ENCODE measurements around the gene WDR70. TPM values are rescaled to one million over a fixed set of nuclear protein-coding genes. Genes with fewer than 3 reads are reported as not detected.
A peak's percentile ranks its signal among the peaks of the same experiment; 100 is the strongest.

Gene WDR70
- total RNA-seq, 1 experiment from 2014 or later = 55.2 TPM

DNA sequence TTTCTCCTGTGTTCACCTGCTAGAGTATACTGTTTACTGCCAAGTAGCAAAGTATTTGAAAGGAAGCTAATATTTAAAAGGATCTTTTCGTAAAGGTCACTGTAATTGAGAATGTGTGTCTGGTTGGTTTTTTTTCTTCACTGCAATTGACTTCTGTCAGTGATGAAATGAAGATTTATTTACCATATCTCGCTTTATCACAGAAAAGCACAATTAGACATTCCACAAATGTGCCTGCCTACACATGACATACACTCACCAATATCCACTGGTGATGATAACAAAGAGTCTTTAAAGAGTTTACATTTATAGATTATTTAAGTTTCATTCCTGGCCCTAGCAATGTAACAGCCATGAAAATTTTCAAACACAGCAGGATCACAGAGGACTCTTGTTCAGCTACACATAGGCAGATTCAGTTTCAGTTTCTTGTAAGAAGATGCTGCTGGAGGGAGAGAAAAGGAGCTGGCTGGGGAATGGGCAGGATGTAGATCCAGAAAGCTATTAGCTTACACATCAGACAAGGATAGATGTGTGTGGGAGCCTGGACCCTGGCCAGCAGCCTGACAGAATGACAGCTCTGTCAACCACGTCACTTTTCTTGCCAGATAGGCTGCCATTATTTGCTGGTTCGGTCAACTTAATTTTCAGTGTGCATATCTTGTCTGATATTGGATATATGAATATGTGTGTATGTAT lies 356.7 kb downstream of the WDR70 start:
- DNase-seq (ENCODE audit: low spot score) = peak; percentile 82
- no peaks in the 10 kb centered on the region for H3K27me3 ChIP-seq (replicated peaks; ENCODE audit: insufficient read depth, low read depth, low read length, poor library complexity)
- H3K4me3 ChIP-seq (ENCODE audit: low read depth, low read length, poor library complexity, severe bottlenecking) = no peak overlapping the region
- ChIA-PET POLR2A (ENCODE audit: low non-redundant PET) (no interaction called here), CTCF (interaction anchor here (1.2 kb wide), 1 partner anchor 13 kb away, joined by 5 read pairs; no protein-coding TSS in a partner anchor)
- H3K4me1 ChIP-seq (ENCODE audit: insufficient read depth, low read length, poor library complexity, severe bottlenecking) = peaks cover 48% of the 10 kb centered on the region
- no TSS peak for BruUV-seq (replicated peaks)
- H3K9me3 ChIP-seq (ENCODE audit: low read depth, low read length, poor library complexity, severe bottlenecking) = no peaks in the 10 kb centered on the region
- intact Hi-C loops (cut with micrococcal nuclease; ENCODE audit: unreplicated experiment) = no loop called here
- peak overlapping the region; percentile 1 for H3K27ac ChIP-seq (ENCODE audit: low read depth, low read length, poor library complexity, severe bottlenecking)
- H3K36me3 ChIP-seq (ENCODE audit: insufficient read depth, low read length, poor library complexity, severe bottlenecking) = no peaks in the 10 kb centered on the region
- no peak for TF ChIP-seq CTCF (conservative IDR thresholded peaks at IDR 0.05; ENCODE audit: low read depth, low read length)
- TF ChIP-seq EZH2 (IDR thresholded peaks at IDR 0.05; ENCODE audit: borderline replicate concordance, low read depth, low read length, poor library complexity, severe bottlenecking) = no peak

GRCh38 chr5:37736397-37736796 lies 357.3 kb downstream of the WDR70 start:
- POLR2A ChIA-PET (ENCODE audit: low non-redundant PET) = no interaction called here
- H3K9me3 ChIP-seq (ENCODE audit: low read depth, low read length, poor library complexity, severe bottlenecking) = no peaks in the 10 kb centered on the region
- H3K4me3 ChIP-seq (ENCODE audit: low read depth, low read length, poor library complexity, severe bottlenecking) = no peak overlapping the region
- CTCF ChIA-PET = interaction anchor here (1.2 kb wide), 1 partner anchor 13 kb away, joined by 5 read pairs; no protein-coding TSS in a partner anchor
- BruUV-seq (replicated peaks) = no TSS peak
- H3K4me1 ChIP-seq (ENCODE audit: insufficient read depth, low read length, poor library complexity, severe bottlenecking) = peaks cover 48% of the 10 kb centered on the region
- TF ChIP-seq EZH2 (IDR thresholded peaks at IDR 0.05; ENCODE audit: borderline replicate concordance, low read depth, low read length, poor library complexity, severe bottlenecking) (no peak), CTCF (conservative IDR thresholded peaks at IDR 0.05; ENCODE audit: low read depth, low read length) (no peak)
- H3K27ac ChIP-seq (ENCODE audit: low read depth, low read length, poor library complexity, severe bottlenecking) = peak overlapping the region; percentile 1
- intact Hi-C loops (cut with micrococcal nuclease; ENCODE audit: unreplicated experiment) = no loop called here
- DNase-seq (ENCODE audit: low spot score) = no peak
- H3K27me3 ChIP-seq (replicated peaks; ENCODE audit: insufficient read depth, low read depth, low read length, poor library complexity) = no peaks in the 10 kb centered on the region
- peaks cover 5% of the 10 kb centered on the region for H3K36me3 ChIP-seq (ENCODE audit: insufficient read depth, low read length, poor library complexity, severe bottlenecking)

DNA sequence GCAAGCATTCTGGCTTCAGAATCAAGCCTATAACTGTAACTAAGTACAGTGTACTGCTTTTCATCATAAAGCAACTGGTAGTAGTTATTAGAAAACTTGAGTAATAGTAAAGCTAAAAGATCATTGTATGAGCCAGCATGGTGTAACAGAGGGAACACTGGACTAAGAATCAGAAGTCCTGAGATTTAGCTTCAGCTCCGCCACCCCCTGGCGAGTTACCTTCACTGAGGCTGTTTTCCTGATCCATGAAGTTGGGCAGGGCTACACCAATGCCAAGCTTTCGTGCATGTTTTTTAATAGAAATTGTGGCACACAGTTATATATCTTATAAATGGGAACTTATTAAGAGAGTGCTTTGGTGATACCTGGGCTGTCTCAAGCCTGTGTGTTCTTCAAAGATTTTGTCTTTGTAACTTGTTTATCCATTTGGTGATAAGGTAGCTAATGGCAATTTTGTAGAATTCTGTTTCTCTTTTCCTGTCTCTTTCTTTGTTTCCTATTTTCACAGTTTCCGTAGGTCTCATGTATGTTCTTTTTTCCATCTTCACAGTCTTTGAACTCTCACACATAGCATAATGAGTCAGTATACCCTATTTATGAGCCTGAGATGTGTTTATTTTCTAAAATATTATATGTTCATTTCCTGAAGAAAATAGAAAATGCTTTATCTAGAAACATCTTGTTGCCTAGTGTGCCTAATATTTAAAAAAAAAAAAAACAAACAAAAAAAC lies 358.4 kb downstream of the WDR70 start:
- TF ChIP-seq CTCF (conservative IDR thresholded peaks at IDR 0.05; ENCODE audit: low read depth, low read length) = no peak
- TF ChIP-seq EZH2 (IDR thresholded peaks at IDR 0.05; ENCODE audit: borderline replicate concordance, low read depth, low read length, poor library complexity, severe bottlenecking) = no peak
- ChIA-PET CTCF (interaction anchor here (0.7 kb wide), 1 partner anchor 303 kb away, joined by 5 read pairs; no protein-coding TSS in a partner anchor), POLR2A (ENCODE audit: low non-redundant PET) (interaction anchor here (0.6 kb wide), 1 partner anchor 12 kb away, joined by 3 read pairs; no protein-coding TSS in a partner anchor)
- no peak overlapping the region for H3K4me3 ChIP-seq (ENCODE audit: low read depth, low read length, poor library complexity, severe bottlenecking)
- BruUV-seq (replicated peaks) = no TSS peak
- peaks cover 14% of the 10 kb centered on the region for H3K36me3 ChIP-seq (ENCODE audit: insufficient read depth, low read length, poor library complexity, severe bottlenecking)
- no peak for DNase-seq (ENCODE audit: low spot score)
- H3K9me3 ChIP-seq (ENCODE audit: low read depth, low read length, poor library complexity, severe bottlenecking) = no peaks in the 10 kb centered on the region
- peak overlapping the region; percentile 6 for H3K27ac ChIP-seq (ENCODE audit: low read depth, low read length, poor library complexity, severe bottlenecking)
- intact Hi-C loops (cut with micrococcal nuclease; ENCODE audit: unreplicated experiment) = no loop called here
- peaks cover 48% of the 10 kb centered on the region for H3K4me1 ChIP-seq (ENCODE audit: insufficient read depth, low read length, poor library complexity, severe bottlenecking)
- H3K27me3 ChIP-seq (replicated peaks; ENCODE audit: insufficient read depth, low read depth, low read length, poor library complexity) = no peaks in the 10 kb centered on the region
